HG03354 (cell line): ENCODE results near the gene RHBDD3.
"Not testable (repeated sequence)": the region's sequence is repeated elsewhere in the genome, so short reads cannot be mapped to it uniquely, and the experiment has no call there.

Experiments used
- ATAC-seq: cut with Tn5 transposase; IDR thresholded peaks from one replicate; pipeline ENCODE4 v1.9.1; 2021; ENCODE audit warnings: mild to moderate bottlenecking; ENCODE audit not compliant: unreplicated experiment, poor library complexity, severe bottlenecking

The RHBDD3 gene

GRCh38 chr22:29224121-29224858, 43.5 kb downstream of the RHBDD3 start:
- no peak for ATAC-seq

- no peak for ATAC-seq
Observed at GRCh38 chr22:29219881-29220670, 47.7 kb downstream of the RHBDD3 start.

- ATAC-seq: not testable (repeated sequence)
Observed at GRCh38 chr22:29219409-29219782, 48.4 kb downstream of the RHBDD3 start.

GRCh38 chr22:29218758-29219408, 48.9 kb downstream of the RHBDD3 start:
- no peak for ATAC-seq

- ATAC-seq: no peak
Observed at GRCh38 chr22:29217827-29218757, 49.7 kb downstream of the RHBDD3 start.

- no peak for ATAC-seq
Observed at GRCh38 chr22:29216873-29217666, 50.7 kb downstream of the RHBDD3 start.

GRCh38 chr22:29216011-29216872, 51.5 kb downstream of the RHBDD3 start:
- no peak for ATAC-seq

- no peak for ATAC-seq
Observed at GRCh38 chr22:29215012-29215860, 52.5 kb downstream of the RHBDD3 start.

GRCh38 chr22:29214232-29214631, 53.5 kb downstream of the RHBDD3 start:
- ATAC-seq: no peak

- ATAC-seq: no peak
Observed at GRCh38 chr22:29213493-29213892, 54.3 kb downstream of the RHBDD3 start.

- ATAC-seq: no peak
Observed at GRCh38 chr22:29212743-29213142, 55.0 kb downstream of the RHBDD3 start.

- ATAC-seq: no peak
Observed at GRCh38 chr22:29211466-29211865, 56.3 kb downstream of the RHBDD3 start.

GRCh38 chr22:29211066-29211465, 56.7 kb downstream of the RHBDD3 start:
- no peak for ATAC-seq
